Skeletal muscle tissue (tissue), 4 donors: ENCODE measurements around the gene ZNF554. TPM values are rescaled to one million over a fixed set of nuclear protein-coding genes. Genes with fewer than 3 reads are reported as not detected.

Experiments used
- H3K27ac ChIP-seq: one replicate; pipeline ENCODE4 v1.7.0; 2013; ENCODE audit warnings: mild to moderate bottlenecking, low read depth, low read length, inconsistent platforms
- H3K27me3 ChIP-seq, 3 donors: one replicate each; pipeline ENCODE4 v1.7.0; 2013; ENCODE audit warnings: low read length in 3 of 3; ENCODE audit not compliant: control insufficient read depth in 3 of 3, insufficient read depth in 3 of 3
- H3K36me3 ChIP-seq, 3 donors: one replicate each; pipeline ENCODE4 v1.7.0; 2013; ENCODE audit warnings: low read length in 3 of 3; ENCODE audit not compliant: control insufficient read depth in 3 of 3, insufficient read depth in 3 of 3
- H3K4me1 ChIP-seq, 3 donors: one replicate each; pipeline ENCODE4 v1.7.0; 2013; ENCODE audit warnings: low read length in 3 of 3, mild to moderate bottlenecking in 3 of 3; ENCODE audit not compliant: control insufficient read depth in 3 of 3, insufficient read depth in 3 of 3
- H3K4me3 ChIP-seq, 3 donors: one replicate each; pipeline ENCODE4 v1.7.0; 2013; ENCODE audit warnings: low read length in 3 of 3
- H3K9ac ChIP-seq, 3 donors: one replicate each; pipeline ENCODE4 v1.7.0; 2013; ENCODE audit warnings: low read length in 3 of 3, mild to moderate bottlenecking in 3 of 3, moderate library complexity in 2 of 3, low read depth in 1 of 3
- H3K9me3 ChIP-seq, 3 donors: one replicate each; pipeline ENCODE4 v1.7.0; 2013; ENCODE audit warnings: low read length in 3 of 3; ENCODE audit not compliant: control insufficient read depth in 3 of 3
- total RNA-seq: library from RNA; depleted of rRNA; stranded (reverse); fragments of >200 nt; gene quantifications from one replicate; pipeline ENCODE4 v1.2.3, GENCODE V29; 2014
- donor health status: Osteomylitis.

Gene ZNF554
- total RNA-seq, 1 donor from 2014 or later, result 8.4 TPM

DNA sequence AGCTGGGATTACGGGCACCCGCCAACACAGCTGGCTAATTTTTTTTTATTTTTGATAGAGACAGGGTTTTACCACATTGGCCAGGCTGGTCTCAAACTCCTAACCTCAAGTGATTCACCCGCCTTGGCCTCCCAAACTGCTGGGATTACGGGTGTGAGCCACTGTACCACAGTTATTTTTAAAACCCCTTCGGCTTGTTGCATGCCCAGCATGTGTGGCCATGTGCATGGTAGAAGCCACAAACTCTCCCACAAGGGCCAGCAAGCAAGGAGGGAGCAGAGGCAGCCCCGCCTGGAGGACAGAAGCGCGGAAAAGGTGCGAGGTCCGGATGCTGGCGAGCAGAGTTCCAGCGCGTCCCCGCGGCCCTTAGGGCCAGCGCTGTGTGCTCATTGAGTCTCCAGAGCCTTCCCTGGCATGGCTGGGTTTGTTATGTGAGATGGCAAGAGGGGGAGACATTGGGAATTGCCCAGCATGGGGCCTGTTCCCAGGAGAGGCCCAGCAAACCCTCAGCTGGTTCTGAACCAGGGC lies 21.4 kb upstream of the ZNF554 start:
- H3K36me3 ChIP-seq, result peaks cover 27 to 38% (median 36%) of the 10 kb centered on the region in 3 donors
- H3K4me1 ChIP-seq, result peaks cover 0 to 5% (median 0%) of the 10 kb centered on the region in 3 donors

DNA sequence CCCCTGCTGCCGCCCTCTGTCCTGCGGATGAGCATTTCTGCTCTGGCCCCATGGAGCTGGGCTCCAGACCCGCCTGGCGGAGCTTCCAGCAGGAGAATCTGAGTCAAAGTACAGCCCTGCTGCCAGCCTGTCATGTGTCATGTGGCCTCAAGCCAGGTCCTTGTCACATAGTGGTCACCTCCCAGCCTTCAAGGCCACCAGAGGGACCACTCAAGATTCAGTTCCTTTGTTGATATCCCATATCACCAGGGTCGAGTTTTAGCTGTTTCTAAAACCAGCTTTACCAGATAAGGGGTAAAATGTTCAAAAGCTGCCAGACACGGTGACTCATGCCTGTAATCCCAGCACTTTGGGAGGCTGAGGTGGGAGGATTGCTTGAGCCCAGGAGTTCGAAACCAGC lies 20.9 kb upstream of the ZNF554 start:
- H3K4me1 ChIP-seq, result peaks cover 0 to 5% (median 0%) of the 10 kb centered on the region in 3 donors
- H3K27ac ChIP-seq, result no peak overlapping the region
- H3K4me3 ChIP-seq, result no peak overlapping the region
- no peak overlapping the region for H3K9ac ChIP-seq
- no peaks in the 10 kb centered on the region for H3K9me3 ChIP-seq
- no peaks in the 10 kb centered on the region for H3K27me3 ChIP-seq
- H3K36me3 ChIP-seq, result peaks cover 25 to 35% (median 33%) of the 10 kb centered on the region in 3 donors

More for the DNA sequence above, 21.4 kb upstream of the ZNF554 start:
- Histone ChIP-seq H3K27ac (no peak overlapping the region), H3K9ac (no peak overlapping the region), H3K27me3 (no peaks in the 10 kb centered on the region), H3K4me3 (no peak overlapping the region), H3K9me3 (no peaks in the 10 kb centered on the region)

DNA sequence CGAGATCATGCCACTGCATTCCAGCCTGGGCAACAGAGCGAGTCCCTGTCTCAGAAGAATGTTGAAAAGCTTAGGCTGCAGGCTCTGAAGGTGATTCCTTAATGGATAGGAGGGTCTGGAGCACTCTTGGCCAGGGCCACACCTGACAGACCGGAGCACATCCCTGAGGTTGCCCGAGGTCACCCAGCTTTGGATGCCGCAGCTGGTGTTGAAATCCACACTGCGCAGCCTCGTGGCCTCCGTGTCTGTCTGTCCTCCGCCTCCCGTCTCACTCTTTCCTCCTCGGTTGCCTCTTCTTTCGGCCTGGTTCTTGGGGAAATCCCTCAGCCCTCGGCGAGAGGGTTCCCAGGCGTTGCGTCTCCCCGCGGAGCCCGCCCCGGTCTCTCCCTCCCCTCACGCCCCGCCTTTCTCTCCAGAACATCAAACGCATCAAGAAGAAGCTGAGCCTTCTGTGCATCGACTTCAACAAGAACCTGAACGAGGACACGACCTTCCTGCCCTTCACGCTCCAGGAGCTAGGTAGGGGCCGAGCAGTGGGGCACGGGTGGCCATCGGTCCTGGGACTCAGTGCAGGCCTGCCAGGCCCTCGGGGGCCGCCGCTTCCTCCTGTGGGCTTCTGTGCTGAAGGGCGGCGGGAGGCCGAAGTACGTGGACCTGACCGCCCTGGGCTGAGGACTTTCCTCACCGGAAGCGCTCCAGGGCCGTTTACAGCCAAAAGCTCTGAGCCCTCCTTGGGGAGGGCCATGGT lies 20.2 kb upstream of the ZNF554 start:
- Histone ChIP-seq H3K9ac (no peak overlapping the region), H3K9me3 (no peaks in the 10 kb centered on the region), H3K4me1 (peaks cover 0 to 5% (median 0%) of the 10 kb centered on the region in 3 donors), H3K36me3 (peaks cover 21 to 36% (median 32%) of the 10 kb centered on the region in 3 donors), H3K4me3 (no peak overlapping the region), H3K27ac (no peak overlapping the region), H3K27me3 (no peaks in the 10 kb centered on the region)

DNA sequence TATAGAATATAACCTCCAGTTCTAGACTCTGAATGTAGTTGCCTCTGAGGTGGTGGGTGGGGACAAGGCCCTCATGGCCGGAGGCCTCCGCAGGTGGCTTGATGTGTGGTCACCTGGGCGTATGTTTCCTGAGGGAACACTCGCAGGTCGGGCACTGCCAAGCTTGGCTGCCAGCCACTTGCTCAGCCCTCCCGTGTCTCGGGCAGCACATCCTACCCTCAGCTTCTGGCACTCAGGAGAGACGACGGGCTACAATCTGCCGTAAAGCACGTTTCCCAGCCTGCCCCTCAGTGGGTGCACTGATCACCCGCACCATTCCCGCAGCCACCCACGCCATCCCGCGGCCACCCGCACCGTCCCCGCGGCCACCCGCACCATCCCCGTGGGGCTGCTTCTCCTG lies 19.2 kb upstream of the ZNF554 start:
- H3K4me3 ChIP-seq, result no peak overlapping the region
- no peak overlapping the region for H3K9ac ChIP-seq
- peaks cover 0 to 5% (median 0%) of the 10 kb centered on the region in 3 donors for H3K4me1 ChIP-seq
- H3K36me3 ChIP-seq, result peaks cover 20 to 34% (median 25%) of the 10 kb centered on the region in 3 donors
- H3K27ac ChIP-seq, result no peak overlapping the region
- H3K9me3 ChIP-seq, result no peaks in the 10 kb centered on the region
- no peaks in the 10 kb centered on the region for H3K27me3 ChIP-seq

DNA sequence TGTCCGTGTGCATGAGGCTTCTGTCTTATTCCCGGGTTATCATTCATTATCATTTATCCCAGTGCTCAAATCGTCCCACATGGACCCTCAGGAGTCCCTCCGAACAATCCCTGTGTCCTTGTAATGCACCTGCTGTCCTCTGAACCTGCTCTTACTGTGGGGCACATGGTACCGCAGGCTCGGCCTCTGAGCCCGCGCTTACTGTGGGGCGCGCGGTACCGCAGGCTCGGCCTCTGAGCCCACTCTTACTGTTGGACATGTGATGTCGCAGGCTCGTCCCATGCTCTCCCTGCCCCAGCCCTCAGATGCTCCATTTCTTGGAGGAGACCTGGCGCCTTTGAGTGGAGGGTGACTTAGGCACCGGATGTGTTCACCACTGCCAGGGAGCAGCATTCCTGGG lies 16.8 kb upstream of the ZNF554 start:
- H3K4me1 ChIP-seq, result peaks cover 0 to 5% (median 0%) of the 10 kb centered on the region in 3 donors
- no peak overlapping the region for H3K27ac ChIP-seq
- no peaks in the 10 kb centered on the region for H3K9me3 ChIP-seq
- H3K4me3 ChIP-seq, result no peak overlapping the region
- no peaks in the 10 kb centered on the region for H3K27me3 ChIP-seq
- peaks cover 21 to 34% (median 27%) of the 10 kb centered on the region in 3 donors for H3K36me3 ChIP-seq
- no peak overlapping the region for H3K9ac ChIP-seq

DNA sequence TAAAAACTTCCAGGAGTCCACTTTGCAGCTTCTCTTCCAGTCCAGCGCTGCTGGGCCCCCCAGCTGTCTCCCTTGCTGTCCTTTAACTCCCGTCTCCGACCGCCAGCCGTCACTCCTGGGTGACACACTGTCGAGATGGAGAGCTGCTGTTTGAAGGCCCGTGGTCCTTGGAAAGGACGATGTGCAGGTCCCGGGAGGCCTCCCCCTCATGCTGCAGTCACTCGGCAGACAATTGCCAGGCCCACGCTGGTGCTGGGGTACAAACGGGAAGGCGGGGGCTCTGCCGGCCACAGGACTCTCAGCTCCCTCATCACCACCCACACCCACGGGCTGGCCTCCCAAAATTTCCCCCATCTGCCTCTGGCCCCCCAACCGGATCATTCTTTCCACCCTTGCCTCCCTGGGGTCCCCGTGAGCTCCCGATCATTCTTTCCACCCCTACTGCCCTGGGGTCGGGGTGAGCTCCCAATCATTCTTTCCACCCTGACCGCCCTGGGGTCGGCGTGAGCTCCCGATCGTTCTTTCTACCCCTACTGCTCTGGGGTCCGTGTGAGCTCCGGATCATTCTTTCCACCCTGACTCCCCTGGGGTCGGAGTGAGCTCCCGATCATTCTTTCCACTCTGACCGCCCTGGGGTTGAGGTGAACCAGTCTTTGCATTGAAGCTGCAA lies 16.0 kb upstream of the ZNF554 start:
- H3K9me3 ChIP-seq, result no peaks in the 10 kb centered on the region
- no peak overlapping the region for H3K4me3 ChIP-seq
- no peak overlapping the region for H3K27ac ChIP-seq
- H3K4me1 ChIP-seq, result no peaks in the 10 kb centered on the region
- H3K9ac ChIP-seq, result no peak overlapping the region
- H3K36me3 ChIP-seq, result peaks cover 24 to 40% (median 30%) of the 10 kb centered on the region in 3 donors
- H3K27me3 ChIP-seq, result no peaks in the 10 kb centered on the region

DNA sequence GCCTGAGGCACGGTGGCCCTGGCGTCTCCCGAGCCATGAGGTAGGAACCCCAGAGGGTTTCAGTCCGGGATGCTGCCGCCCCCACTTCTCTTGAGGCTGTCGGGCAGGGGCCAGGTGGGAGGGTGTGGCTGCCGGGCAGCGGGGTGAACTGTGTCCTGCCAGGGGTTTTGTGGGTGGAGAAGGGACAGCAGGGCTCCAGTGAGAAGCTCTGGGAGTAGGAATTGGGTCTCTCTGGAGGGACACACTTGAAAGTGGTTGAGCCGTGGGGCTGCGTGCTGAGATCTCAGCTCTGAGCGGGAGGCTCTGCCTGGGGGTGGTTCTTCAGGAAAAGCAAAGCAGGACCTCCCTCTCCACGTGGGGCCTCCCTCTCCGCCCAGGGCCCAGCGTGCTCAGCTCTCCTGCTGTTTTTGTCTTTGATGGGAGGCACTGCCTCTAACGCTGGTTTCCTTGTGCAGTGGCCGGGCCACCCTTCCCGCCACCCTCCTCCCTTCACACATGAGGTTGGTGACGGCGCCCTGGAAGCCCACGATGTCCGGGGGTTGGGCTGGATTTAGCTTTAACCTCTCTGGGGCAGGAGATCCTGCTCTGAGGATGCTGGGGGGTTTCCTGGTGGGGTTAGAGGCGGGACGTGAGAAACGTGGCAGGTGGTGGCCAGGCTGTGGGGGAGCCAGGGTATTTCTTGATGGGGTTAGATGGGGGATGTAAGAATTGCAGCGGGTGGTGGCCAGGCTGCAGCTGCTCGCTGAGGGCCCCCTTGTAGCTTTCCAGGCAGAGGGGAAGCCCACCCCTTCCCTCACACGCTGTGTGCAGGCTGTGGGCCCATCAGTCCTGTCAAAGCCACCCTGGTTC lies 15.3 kb upstream of the ZNF554 start:
- Histone ChIP-seq H3K4me3 (no peak overlapping the region), H3K9me3 (no peaks in the 10 kb centered on the region), H3K4me1 (no peaks in the 10 kb centered on the region), H3K36me3 (peaks cover 32 to 45% (median 37%) of the 10 kb centered on the region in 3 donors), H3K27ac (no peak overlapping the region), H3K9ac (no peak overlapping the region), H3K27me3 (no peaks in the 10 kb centered on the region)

DNA sequence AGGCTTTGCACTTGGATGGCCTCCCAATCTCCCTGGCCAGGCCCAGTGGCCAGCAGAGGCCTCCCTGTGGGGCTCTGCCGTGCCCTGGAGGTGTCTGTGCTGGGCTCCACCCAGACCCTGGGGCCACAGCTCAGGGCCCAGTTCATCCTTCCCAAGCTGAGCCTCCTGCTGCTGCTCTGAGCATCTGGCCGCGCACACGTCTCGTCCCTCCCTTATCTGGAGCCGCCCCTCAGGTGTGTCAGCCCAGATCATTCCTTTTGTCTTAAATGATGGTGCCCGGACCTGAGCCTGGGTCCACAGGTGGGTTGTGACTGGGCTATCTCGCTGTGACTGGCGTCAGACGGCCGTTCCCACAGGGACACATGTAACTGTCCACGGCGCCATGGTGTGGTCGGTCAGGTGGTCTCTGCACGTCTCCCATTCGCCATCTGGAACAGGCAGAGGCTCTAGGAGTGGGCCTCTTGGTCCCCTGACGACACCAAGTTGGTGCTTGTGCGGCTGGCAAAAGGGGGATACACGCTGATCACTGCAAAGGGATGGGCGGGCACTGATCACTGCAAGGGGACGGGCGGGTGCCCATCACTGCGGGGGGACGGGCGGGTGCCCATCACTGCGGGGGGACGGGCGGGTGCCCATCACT lies 14.3 kb upstream of the ZNF554 start:
- Histone ChIP-seq H3K27ac (no peak overlapping the region), H3K9me3 (no peaks in the 10 kb centered on the region), H3K9ac (no peak overlapping the region), H3K27me3 (no peaks in the 10 kb centered on the region), H3K4me3 (no peak overlapping the region), H3K4me1 (no peaks in the 10 kb centered on the region), H3K36me3 (peaks cover 30 to 50% (median 40%) of the 10 kb centered on the region in 3 donors)

DNA sequence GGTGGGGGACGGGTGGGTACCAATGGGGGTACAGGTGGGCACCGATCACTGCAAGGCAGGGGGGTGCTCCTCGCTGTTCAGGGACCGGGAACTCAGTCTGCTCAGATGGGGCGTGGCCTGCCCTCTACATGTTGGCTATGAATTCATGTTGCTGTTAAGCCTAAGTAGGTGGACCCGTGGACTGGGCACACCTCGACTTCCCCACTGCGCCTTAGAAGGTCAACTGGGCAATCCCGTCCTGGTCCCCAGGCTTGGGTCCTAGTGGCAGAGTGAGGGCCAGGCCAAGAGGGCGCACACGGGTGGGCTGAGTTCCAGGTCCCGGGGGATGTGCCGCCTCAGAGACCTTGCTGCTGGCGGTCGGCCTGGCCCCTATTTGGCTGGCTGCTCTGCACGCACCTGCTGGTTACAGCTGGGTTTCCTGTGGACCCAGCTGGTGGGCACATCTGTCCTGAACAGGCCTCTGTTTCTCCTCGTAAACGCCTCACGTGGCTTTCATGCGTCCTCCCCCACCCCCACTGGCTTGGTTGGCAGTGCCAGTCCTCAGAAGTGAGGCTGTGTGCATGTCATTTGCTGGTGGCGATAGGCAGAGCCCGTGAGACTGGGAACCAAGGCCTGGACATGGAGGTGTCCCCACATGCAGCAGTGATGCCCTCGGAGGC lies 13.5 kb upstream of the ZNF554 start:
- H3K36me3 ChIP-seq, result peaks cover 24 to 47% (median 37%) of the 10 kb centered on the region in 3 donors
- H3K27ac ChIP-seq, result no peak overlapping the region
- no peaks in the 10 kb centered on the region for H3K4me1 ChIP-seq
- no peak overlapping the region for H3K9ac ChIP-seq
- no peak overlapping the region for H3K4me3 ChIP-seq
- H3K9me3 ChIP-seq, result no peaks in the 10 kb centered on the region
- no peaks in the 10 kb centered on the region for H3K27me3 ChIP-seq
